Inflammatory macrophage treated with lipopolysaccharide for 4 hours (primary cell): ENCODE results near the gene EPHA6.

ENCODE experiments used
- DNase-seq: peaks from one replicate; pipeline ENCODE4 v3.0.0-alpha.2; 2020

Gene EPHA6

GRCh38 chr3:97658668-97659285 is 844.4 kb downstream of the EPHA6 start:
- DNase-seq, result no peak

GRCh38 chr3:97662264-97662663 is 847.9 kb downstream of the EPHA6 start:
- no peak for DNase-seq

GRCh38 chr3:97662762-97663161 is 848.4 kb downstream of the EPHA6 start:
- DNase-seq, result no peak

GRCh38 chr3:97665896-97666295 is 851.5 kb downstream of the EPHA6 start:
- DNase-seq, result no peak

- DNase-seq, result no peak
Observed at GRCh38 chr3:97670952-97671351, 856.6 kb downstream of the EPHA6 start.

- no peak for DNase-seq
Observed at GRCh38 chr3:97673357-97673997, 859.1 kb downstream of the EPHA6 start.

- DNase-seq, result no peak
Observed at GRCh38 chr3:97674461-97674860, 860.1 kb downstream of the EPHA6 start.

- DNase-seq, result no peak
Observed at GRCh38 chr3:97680210-97680609, 865.8 kb downstream of the EPHA6 start.

- no peak for DNase-seq
Observed at GRCh38 chr3:97680696-97681095, 866.3 kb downstream of the EPHA6 start.

- no peak for DNase-seq
Observed at GRCh38 chr3:97684490-97684889, 870.1 kb downstream of the EPHA6 start.

GRCh38 chr3:97686258-97686657 is 871.9 kb downstream of the EPHA6 start:
- no peak for DNase-seq

GRCh38 chr3:97687734-97688133 is 873.3 kb downstream of the EPHA6 start:
- DNase-seq, result no peak

- no peak for DNase-seq
Observed at GRCh38 chr3:97689111-97689510, 874.7 kb downstream of the EPHA6 start.

- DNase-seq, result no peak
Observed at GRCh38 chr3:97689962-97690361, 875.6 kb downstream of the EPHA6 start.

- DNase-seq, result no peak
Observed at GRCh38 chr3:97691354-97691753, 877.0 kb downstream of the EPHA6 start.

- no peak for DNase-seq
Observed at GRCh38 chr3:97692389-97692788, 878.0 kb downstream of the EPHA6 start.

GRCh38 chr3:97692831-97693230 is 878.4 kb downstream of the EPHA6 start:
- DNase-seq, result no peak

- no peak for DNase-seq
Observed at GRCh38 chr3:97694876-97695275, 880.5 kb downstream of the EPHA6 start.

GRCh38 chr3:97698691-97699090 is 884.3 kb downstream of the EPHA6 start:
- no peak for DNase-seq

- no peak for DNase-seq
Observed at GRCh38 chr3:97699889-97700288, 885.5 kb downstream of the EPHA6 start.

- DNase-seq, result no peak
Observed at GRCh38 chr3:97705764-97706163, 891.4 kb downstream of the EPHA6 start.

- no peak for DNase-seq
Observed at GRCh38 chr3:97706226-97706625, 891.8 kb downstream of the EPHA6 start.

- DNase-seq, result no peak
Observed at GRCh38 chr3:97711654-97712053, 897.3 kb downstream of the EPHA6 start.

- no peak for DNase-seq
Observed at GRCh38 chr3:97712919-97713318, 898.5 kb downstream of the EPHA6 start.

- no peak for DNase-seq
Observed at GRCh38 chr3:97713634-97714033, 899.2 kb downstream of the EPHA6 start.
